K562 (cell line): ENCODE measurements around the gene EME2. TPM values are rescaled to one million over a fixed set of nuclear protein-coding genes. Genes with fewer than 3 reads are reported as not detected.

ENCODE experiments used
- CBX5 ChIP-seq: IDR thresholded peaks from 2 replicates; pipeline ENCODE4 v1.6.1; 2014; ENCODE audit warnings: low read depth, borderline replicate concordance
- CCNT2 ChIP-seq: IDR thresholded peaks from 2 replicates; pipeline ENCODE4 v1.6.1; 2011; ENCODE audit warnings: borderline replicate concordance, low read depth, mild to moderate bottlenecking, moderate library complexity, mixed read lengths, low read length; ENCODE audit not compliant: insufficient read length; ENCODE audit errors: extremely low read depth
- ETV5 ChIP-seq: sonication (generic); formaldehyde crosslinking; IDR thresholded peaks from 2 replicates; pipeline ENCODE4 v1.4.0; 2020; ENCODE audit warnings: low read depth, mild to moderate bottlenecking, missing genetic modification reagents
- FUS ChIP-seq: fragments of 200-400 bp; formaldehyde crosslinking; optimal IDR thresholded peaks from 2 replicates; pipeline ENCODE3; 2017; ENCODE audit warnings: low read depth, low read length
- GTF2E2 ChIP-seq: fragments of 200-800 bp; sonication (Bioruptor generic); IDR thresholded peaks from 2 replicates; pipeline ENCODE4 v1.6.1; 2016; ENCODE audit warnings: missing genetic modification characterization, missing compliant biosample characterization
- HNRNPK ChIP-seq: fragments of 200-400 bp; formaldehyde crosslinking; IDR thresholded peaks from one replicate; pipeline ENCODE4 v1.6.1; 2018; ENCODE audit warnings: mild to moderate bottlenecking, low read depth, low read length; ENCODE audit not compliant: poor library complexity, severe bottlenecking
- MCM5 ChIP-seq: fragments of 450-650 bp; IDR thresholded peaks from 2 replicates; pipeline ENCODE4 v1.6.1; 2016; ENCODE audit warnings: low read depth
- NFE2L1 ChIP-seq: fragments of 450-650 bp; IDR thresholded peaks from 2 replicates; pipeline ENCODE4 v1.6.1; 2016; ENCODE audit warnings: missing genetic modification characterization, low read depth, mild to moderate bottlenecking, missing compliant biosample characterization, moderate library complexity, borderline replicate concordance
- NRF1 ChIP-seq, 2 experiments: fragments of 450-650 bp; IDR thresholded peaks in 1 of 2; conservative IDR thresholded peaks in 1 of 2; 2 replicates each; pipeline ENCODE4 v1.6.1; 2014; ENCODE audit warnings: mild to moderate bottlenecking in 2 of 2
- RBFOX2 ChIP-seq: fragments of 200-400 bp; formaldehyde crosslinking; IDR thresholded peaks from 2 replicates; pipeline ENCODE4 v1.6.1; 2017; ENCODE audit warnings: low read depth, mild to moderate bottlenecking, low read length, moderate library complexity
- RNF2 ChIP-seq: sonication (generic); IDR thresholded peaks from 2 replicates; pipeline ENCODE4 v1.6.1; 2016
- SMARCC2 ChIP-seq: fragments of 450-650 bp; IDR thresholded peaks from 2 replicates; pipeline ENCODE4 v1.6.1; 2017; ENCODE audit warnings: antibody characterized with exemption, moderate library complexity, mild to moderate bottlenecking, low read depth
- ZNF311 ChIP-seq: fragments of 250-450 bp; sonication (Bioruptor Pico); IDR thresholded peaks from 2 replicates; pipeline ENCODE4 v1.4.0; 2020; ENCODE audit warnings: mild to moderate bottlenecking, moderate library complexity
- polyA plus RNA-seq, 8 experiments: library from polyadenylated mRNA; depleted of rRNA in 4 of 8; stranded (reverse) in 5 of 8; unstranded in 3 of 8; fragments of >200 nt; fragmentation: Nextera tagmentation in 2 of 8; fragmentation: Illumina TruSeq in 1 of 8; extraction: Ambion mirVana in 2 of 8; extraction: Trizol in 1 of 8; gene quantifications; 2 replicates each; pipeline versions ENCODE4 v1.2.1 to v1.2.3, GENCODE V29; 2011 to 2014; ENCODE audit warnings: inconsistent platforms in 1 of 8, missing spikeins in 1 of 8
- total RNA-seq, 7 experiments: library from RNA; depleted of rRNA in 6 of 7; stranded (reverse); fragments of >200 nt in 6 of 7; fragmentation: Illumina TruSeq in 2 of 7; extraction: Trizol in 2 of 7; gene quantifications; 2 replicates each; pipeline versions ENCODE4 v1.2.1 to v1.2.3, GENCODE V29; 2011 to 2021; ENCODE audit warnings: low replicate concordance in 1 of 7
- TF ChIP-seq, protein P1 (sequence below): sonication (generic); formaldehyde crosslinking; IDR thresholded peaks from 2 replicates; pipeline ENCODE4 v1.5.0; 2020; ENCODE audit warnings: missing genetic modification reagents
- TF ChIP-seq, protein P2 (sequence below): fragments of 250-450 bp; sonication (Bioruptor Pico); IDR thresholded peaks from 2 replicates; pipeline ENCODE4 v1.8.0; 2022; ENCODE audit warnings: moderate library complexity, mild to moderate bottlenecking, inconsistent platforms
- TF ChIP-seq, protein P3 (sequence below): fragments of 250-450 bp; sonication (Bioruptor Pico); IDR thresholded peaks from 2 replicates; pipeline ENCODE4 v1.4.0; 2020; ENCODE audit warnings: mild to moderate bottlenecking
- TF ChIP-seq, protein P4 (sequence below): sonication (generic); formaldehyde crosslinking; IDR thresholded peaks from 2 replicates; pipeline ENCODE4 v1.8.1; 2023; ENCODE audit warnings: mild to moderate bottlenecking, missing genetic modification reagents
- TF ChIP-seq, protein P5 (sequence below): fragments of 250-450 bp; sonication (Bioruptor Pico); IDR thresholded peaks from 2 replicates; pipeline ENCODE4 v1.6.1; 2021; ENCODE audit warnings: mild to moderate bottlenecking
- TF ChIP-seq, protein P6 (sequence below): sonication (generic); IDR thresholded peaks from 2 replicates; pipeline ENCODE4 v1.6.1; 2016

EME2 gene
- total and polyA plus RNA-seq, 9 of the 15 experiments (the other 6 are each of a cell fraction or from before 2014, with no cell fraction given), result 0.35 to 19.9 (median 3.5) TPM

DNA sequence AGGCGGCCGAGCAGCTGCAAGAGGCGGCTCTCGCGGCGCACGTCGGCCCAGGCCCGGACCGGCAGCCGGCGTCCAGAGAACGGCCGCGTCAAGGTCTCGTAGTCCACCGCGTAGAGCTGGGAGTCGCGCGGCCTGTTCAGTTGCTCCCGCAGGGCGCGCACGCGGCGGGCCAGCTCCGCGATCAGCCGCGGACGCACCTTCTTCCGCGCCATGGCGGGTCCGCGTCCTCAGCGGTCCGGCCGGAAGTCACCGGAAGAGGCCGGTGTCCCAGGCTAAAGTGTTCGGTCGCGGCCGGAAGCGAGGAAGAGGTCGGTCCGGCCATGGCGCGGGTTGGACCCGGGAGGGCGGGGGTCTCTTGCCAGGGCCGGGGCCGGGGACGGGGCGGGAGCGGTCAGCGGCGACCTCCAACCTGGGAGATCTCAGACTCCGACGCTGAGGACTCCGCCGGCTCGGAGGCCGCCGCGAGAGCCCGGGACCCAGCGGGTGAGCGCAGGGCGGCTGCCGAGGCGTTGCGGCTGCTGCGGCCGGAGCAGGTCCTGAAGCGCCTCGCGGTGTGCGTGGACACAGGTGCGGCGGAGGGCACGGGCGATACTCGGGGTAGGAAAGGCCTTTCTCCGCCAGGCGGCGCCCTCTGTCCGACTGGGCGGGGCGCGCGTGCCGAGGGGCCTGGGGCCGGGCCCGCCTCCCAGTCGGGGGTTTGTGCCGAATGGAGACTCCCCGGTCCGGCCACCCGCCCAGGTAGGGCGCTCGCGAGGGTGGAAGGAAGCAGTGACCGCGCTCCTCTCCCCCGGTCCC is 495 bp downstream of the EME2 start, which contains the start of gene MRPS34 (continued):
- TF ChIP-seq HNRNPK, result no peak
- TF ChIP-seq RBFOX2, result peak; percentile 85
- TF ChIP-seq, protein P1, sequence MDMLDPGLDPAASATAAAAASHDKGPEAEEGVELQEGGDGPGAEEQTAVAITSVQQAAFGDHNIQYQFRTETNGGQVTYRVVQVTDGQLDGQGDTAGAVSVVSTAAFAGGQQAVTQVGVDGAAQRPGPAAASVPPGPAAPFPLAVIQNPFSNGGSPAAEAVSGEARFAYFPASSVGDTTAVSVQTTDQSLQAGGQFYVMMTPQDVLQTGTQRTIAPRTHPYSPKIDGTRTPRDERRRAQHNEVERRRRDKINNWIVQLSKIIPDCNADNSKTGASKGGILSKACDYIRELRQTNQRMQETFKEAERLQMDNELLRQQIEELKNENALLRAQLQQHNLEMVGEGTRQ, result no peak
- TF ChIP-seq CCNT2, result peak; percentile 67
- no peak for TF ChIP-seq NFE2L1
- no peak for TF ChIP-seq MCM5
- TF ChIP-seq ZNF311, result no peak
- peak; percentile 70 to 73 for TF ChIP-seq NRF1 (conservative IDR thresholded peaks at IDR 0.05 in 1 of 2, IDR thresholded peaks at IDR 0.05 in 1 of 2)
- TF ChIP-seq, protein P2, sequence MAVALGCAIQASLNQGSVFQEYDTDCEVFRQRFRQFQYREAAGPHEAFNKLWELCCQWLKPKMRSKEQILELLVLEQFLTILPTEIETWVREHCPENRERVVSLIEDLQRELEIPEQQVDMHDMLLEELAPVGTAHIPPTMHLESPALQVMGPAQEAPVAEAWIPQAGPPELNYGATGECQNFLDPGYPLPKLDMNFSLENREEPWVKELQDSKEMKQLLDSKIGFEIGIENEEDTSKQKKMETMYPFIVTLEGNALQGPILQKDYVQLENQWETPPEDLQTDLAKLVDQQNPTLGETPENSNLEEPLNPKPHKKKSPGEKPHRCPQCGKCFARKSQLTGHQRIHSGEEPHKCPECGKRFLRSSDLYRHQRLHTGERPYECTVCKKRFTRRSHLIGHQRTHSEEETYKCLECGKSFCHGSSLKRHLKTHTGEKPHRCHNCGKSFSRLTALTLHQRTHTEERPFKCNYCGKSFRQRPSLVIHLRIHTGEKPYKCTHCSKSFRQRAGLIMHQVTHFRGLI (CRISPR knock-in tag), result no peak
- TF ChIP-seq RNF2, result no peak
- TF ChIP-seq SMARCC2, result no peak
- peak; percentile 91 for TF ChIP-seq ETV5 (CRISPR knock-in tag)
- TF ChIP-seq, protein P3, sequence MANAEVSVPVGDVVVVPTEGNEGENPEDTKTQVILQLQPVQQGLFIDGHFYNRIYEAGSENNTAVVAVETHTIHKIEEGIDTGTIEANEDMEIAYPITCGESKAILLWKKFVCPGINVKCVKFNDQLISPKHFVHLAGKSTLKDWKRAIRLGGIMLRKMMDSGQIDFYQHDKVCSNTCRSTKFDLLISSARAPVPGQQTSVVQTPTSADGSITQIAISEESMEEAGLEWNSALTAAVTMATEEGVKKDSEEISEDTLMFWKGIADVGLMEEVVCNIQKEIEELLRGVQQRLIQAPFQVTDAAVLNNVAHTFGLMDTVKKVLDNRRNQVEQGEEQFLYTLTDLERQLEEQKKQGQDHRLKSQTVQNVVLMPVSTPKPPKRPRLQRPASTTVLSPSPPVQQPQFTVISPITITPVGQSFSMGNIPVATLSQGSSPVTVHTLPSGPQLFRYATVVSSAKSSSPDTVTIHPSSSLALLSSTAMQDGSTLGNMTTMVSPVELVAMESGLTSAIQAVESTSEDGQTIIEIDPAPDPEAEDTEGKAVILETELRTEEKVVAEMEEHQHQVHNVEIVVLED (CRISPR knock-in tag), result peak; percentile 56; the same call in 1 of the 2 replicates
- TF ChIP-seq, protein P4, sequence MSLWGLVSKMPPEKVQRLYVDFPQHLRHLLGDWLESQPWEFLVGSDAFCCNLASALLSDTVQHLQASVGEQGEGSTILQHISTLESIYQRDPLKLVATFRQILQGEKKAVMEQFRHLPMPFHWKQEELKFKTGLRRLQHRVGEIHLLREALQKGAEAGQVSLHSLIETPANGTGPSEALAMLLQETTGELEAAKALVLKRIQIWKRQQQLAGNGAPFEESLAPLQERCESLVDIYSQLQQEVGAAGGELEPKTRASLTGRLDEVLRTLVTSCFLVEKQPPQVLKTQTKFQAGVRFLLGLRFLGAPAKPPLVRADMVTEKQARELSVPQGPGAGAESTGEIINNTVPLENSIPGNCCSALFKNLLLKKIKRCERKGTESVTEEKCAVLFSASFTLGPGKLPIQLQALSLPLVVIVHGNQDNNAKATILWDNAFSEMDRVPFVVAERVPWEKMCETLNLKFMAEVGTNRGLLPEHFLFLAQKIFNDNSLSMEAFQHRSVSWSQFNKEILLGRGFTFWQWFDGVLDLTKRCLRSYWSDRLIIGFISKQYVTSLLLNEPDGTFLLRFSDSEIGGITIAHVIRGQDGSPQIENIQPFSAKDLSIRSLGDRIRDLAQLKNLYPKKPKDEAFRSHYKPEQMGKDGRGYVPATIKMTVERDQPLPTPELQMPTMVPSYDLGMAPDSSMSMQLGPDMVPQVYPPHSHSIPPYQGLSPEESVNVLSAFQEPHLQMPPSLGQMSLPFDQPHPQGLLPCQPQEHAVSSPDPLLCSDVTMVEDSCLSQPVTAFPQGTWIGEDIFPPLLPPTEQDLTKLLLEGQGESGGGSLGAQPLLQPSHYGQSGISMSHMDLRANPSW (CRISPR knock-in tag), result 0 out of 2 replicates have a peak, but pooled peaks have one; percentile 5
- TF ChIP-seq, protein P5, sequence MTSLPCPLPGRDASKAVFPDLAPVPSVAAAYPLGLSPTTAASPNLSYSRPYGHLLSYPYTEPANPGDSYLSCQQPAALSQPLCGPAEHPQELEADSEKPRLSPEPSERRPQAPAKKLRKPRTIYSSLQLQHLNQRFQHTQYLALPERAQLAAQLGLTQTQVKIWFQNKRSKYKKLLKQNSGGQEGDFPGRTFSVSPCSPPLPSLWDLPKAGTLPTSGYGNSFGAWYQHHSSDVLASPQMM (CRISPR knock-in tag), result no peak
- TF ChIP-seq, protein P6, sequence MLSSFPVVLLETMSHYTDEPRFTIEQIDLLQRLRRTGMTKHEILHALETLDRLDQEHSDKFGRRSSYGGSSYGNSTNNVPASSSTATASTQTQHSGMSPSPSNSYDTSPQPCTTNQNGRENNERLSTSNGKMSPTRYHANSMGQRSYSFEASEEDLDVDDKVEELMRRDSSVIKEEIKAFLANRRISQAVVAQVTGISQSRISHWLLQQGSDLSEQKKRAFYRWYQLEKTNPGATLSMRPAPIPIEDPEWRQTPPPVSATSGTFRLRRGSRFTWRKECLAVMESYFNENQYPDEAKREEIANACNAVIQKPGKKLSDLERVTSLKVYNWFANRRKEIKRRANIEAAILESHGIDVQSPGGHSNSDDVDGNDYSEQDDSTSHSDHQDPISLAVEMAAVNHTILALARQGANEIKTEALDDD, result no peak
- TF ChIP-seq FUS, result peak; percentile 81
- TF ChIP-seq GTF2E2, result peak; percentile 69; the same call in 1 of the 2 replicates
- TF ChIP-seq CBX5, result 0 out of 2 replicates have a peak, but pooled peaks have one; percentile 5
